ENCODE results near the gene SLC25A51. TPM values are rescaled to one million over a fixed set of nuclear protein-coding genes. Genes with fewer than 3 reads are reported as not detected.

Gene SLC25A51
- total RNA-seq, 1 experiment from 2014 or later, result 9.3 TPM

GRCh38 chr9:37862530-37862929, 41.4 kb downstream of the SLC25A51 start:
- no peaks in the 10 kb centered on the region for H3K27me3 Mint-ChIP-seq (ENCODE audit: unreplicated experiment)
- no peak overlapping the region for H3K4me3 Mint-ChIP-seq (ENCODE audit: low read depth, unreplicated experiment)
- no peak overlapping the region for H3K27ac Mint-ChIP-seq (ENCODE audit: unreplicated experiment)
- intact Hi-C loops (cut with micrococcal nuclease; ENCODE audit: unreplicated experiment), result no loop called here
- CTCF ChIA-PET, result no interaction called here
- no peaks in the 10 kb centered on the region for H3K36me3 Mint-ChIP-seq (ENCODE audit: insufficient read depth, unreplicated experiment)
- H3K9me3 Mint-ChIP-seq (ENCODE audit: low read depth, unreplicated experiment), result no peaks in the 10 kb centered on the region
- H3K4me1 Mint-ChIP-seq (ENCODE audit: low read depth, unreplicated experiment), result no peaks in the 10 kb centered on the region
- no peak for TF ChIP-seq CTCF (IDR thresholded peaks at IDR 0.05; ENCODE audit: unreplicated experiment)
- BruUV-seq (replicated peaks), result no TSS peak
- DNase-seq, result no peak

GRCh38 chr9:37859043-37859442, 44.9 kb downstream of the SLC25A51 start:
- Mint-ChIP-seq H3K9me3 (ENCODE audit: low read depth, unreplicated experiment) (no peaks in the 10 kb centered on the region), H3K4me3 (ENCODE audit: low read depth, unreplicated experiment) (no peak overlapping the region), H3K36me3 (ENCODE audit: insufficient read depth, unreplicated experiment) (no peaks in the 10 kb centered on the region), H3K27ac (ENCODE audit: unreplicated experiment) (no peak overlapping the region), H3K27me3 (ENCODE audit: unreplicated experiment) (no peaks in the 10 kb centered on the region), H3K4me1 (ENCODE audit: low read depth, unreplicated experiment) (no peaks in the 10 kb centered on the region)
- BruUV-seq (replicated peaks), result no TSS peak
- no peak for TF ChIP-seq CTCF (IDR thresholded peaks at IDR 0.05; ENCODE audit: unreplicated experiment)
- CTCF ChIA-PET, result interaction anchor here (0.5 to 0.6 kb wide), 2 partner anchors 330 to 405 kb away, joined by 3 read pairs; no protein-coding TSS in a partner anchor
- no peak for DNase-seq
- intact Hi-C loops (cut with micrococcal nuclease; ENCODE audit: unreplicated experiment), result no loop called here

GRCh38 chr9:37856551-37856950, 47.4 kb downstream of the SLC25A51 start:
- no peak for DNase-seq
- H3K36me3 Mint-ChIP-seq (ENCODE audit: insufficient read depth, unreplicated experiment), result no peaks in the 10 kb centered on the region
- TF ChIP-seq CTCF (IDR thresholded peaks at IDR 0.05; ENCODE audit: unreplicated experiment), result no peak
- intact Hi-C loops (cut with micrococcal nuclease; ENCODE audit: unreplicated experiment), result no loop called here
- CTCF ChIA-PET, result no interaction called here
- H3K4me1 Mint-ChIP-seq (ENCODE audit: low read depth, unreplicated experiment), result no peaks in the 10 kb centered on the region
- no peaks in the 10 kb centered on the region for H3K9me3 Mint-ChIP-seq (ENCODE audit: low read depth, unreplicated experiment)
- BruUV-seq (replicated peaks), result no TSS peak
- no peaks in the 10 kb centered on the region for H3K27me3 Mint-ChIP-seq (ENCODE audit: unreplicated experiment)
- no peak overlapping the region for H3K4me3 Mint-ChIP-seq (ENCODE audit: low read depth, unreplicated experiment)
- H3K27ac Mint-ChIP-seq (ENCODE audit: unreplicated experiment), result no peak overlapping the region

- CTCF ChIA-PET, result no interaction called here
These were observed 51.7 kb downstream of the SLC25A51 start for GRCh38 chr9:37852222-37852621.

More at GRCh38 chr9:37852222-37852621, 51.7 kb downstream of the SLC25A51 start:
- H3K4me3 Mint-ChIP-seq (ENCODE audit: low read depth, unreplicated experiment), result no peak overlapping the region
- H3K9me3 Mint-ChIP-seq (ENCODE audit: low read depth, unreplicated experiment), result no peaks in the 10 kb centered on the region
- no peaks in the 10 kb centered on the region for H3K4me1 Mint-ChIP-seq (ENCODE audit: low read depth, unreplicated experiment)
- intact Hi-C loops (cut with micrococcal nuclease; ENCODE audit: unreplicated experiment), result no loop called here
- H3K36me3 Mint-ChIP-seq (ENCODE audit: insufficient read depth, unreplicated experiment), result no peaks in the 10 kb centered on the region
- DNase-seq, result no peak
- H3K27ac Mint-ChIP-seq (ENCODE audit: unreplicated experiment), result no peak overlapping the region
- BruUV-seq (replicated peaks), result no TSS peak
- no peaks in the 10 kb centered on the region for H3K27me3 Mint-ChIP-seq (ENCODE audit: unreplicated experiment)
- no peak for TF ChIP-seq CTCF (IDR thresholded peaks at IDR 0.05; ENCODE audit: unreplicated experiment)
